ENCODE results near the gene LYRM1.

The LYRM1 gene

GRCh38 chr16:20916289-20916688 is 15.7 kb downstream of the LYRM1 start:
- Histone ChIP-seq H3K4ac (ENCODE audit: low read depth, low read length) (no peak overlapping the region), H4K91ac (ENCODE audit: low read depth, low read length) (no peak overlapping the region), H3K4me2 (ENCODE audit: low read length) (no peak overlapping the region), H2AK5ac (ENCODE audit: low read length) (no peak overlapping the region), H4K12ac (ENCODE audit: low read depth, low read length) (no peak overlapping the region), H3K36me3 (ENCODE audit: control insufficient read depth in 1 of 2, insufficient read depth in 2 of 2, low read length in 2 of 2) (no peaks in the 10 kb centered on the region), H3K4me1 (ENCODE audit: control insufficient read depth in 1 of 2, insufficient read depth in 2 of 2, low read length in 2 of 2) (no peaks in the 10 kb centered on the region), H3K9me3 (ENCODE audit: insufficient read depth, low read depth, low read length) (no peaks in the 10 kb centered on the region), H3K9ac (ENCODE audit: low read length) (no peak overlapping the region), H3K79me1 (ENCODE audit: low read length) (no peaks in the 10 kb centered on the region), H3K18ac (ENCODE audit: low read length) (no peak overlapping the region), H2AFZ (ENCODE audit: insufficient read depth, low read length, poor library complexity) (no peak overlapping the region), H3K27ac (ENCODE audit: low read depth, low read length) (no peak overlapping the region), H3K4me3 (ENCODE audit: low read depth, low read length) (no peak overlapping the region), H3K23ac (ENCODE audit: low read length) (no peak overlapping the region), H3K27me3 (ENCODE audit: insufficient read depth, low read length) (no peaks in the 10 kb centered on the region), H4K8ac (ENCODE audit: low read depth, low read length) (no peak overlapping the region), H2BK120ac (ENCODE audit: insufficient read depth, low read length, poor library complexity) (no peak overlapping the region), H3K14ac (ENCODE audit: low read length) (no peak overlapping the region), H3K79me2 (ENCODE audit: control insufficient read depth, insufficient read depth, low read length, poor library complexity) (no peaks in the 10 kb centered on the region), H2BK5ac (ENCODE audit: low read depth, low read length, poor library complexity) (no peak overlapping the region), H2BK12ac (ENCODE audit: low read length) (no peak overlapping the region)
- no CpG with 5 or more reads among the region's 10 CpGs for WGBS (ENCODE audit: extremely low coverage, insufficient coverage, insufficient read length)
- DNase-seq = no peak

- H2AFZ ChIP-seq (ENCODE audit: insufficient read depth, low read length, poor library complexity) = no peak overlapping the region
- H4K91ac ChIP-seq (ENCODE audit: low read depth, low read length) = no peak overlapping the region
- H3K27me3 ChIP-seq (ENCODE audit: insufficient read depth, low read length) = no peaks in the 10 kb centered on the region
- peaks cover 0 to under 1% of the 10 kb centered on the region in 2 experiments for H3K36me3 ChIP-seq (ENCODE audit: control insufficient read depth in 1 of 2, insufficient read depth in 2 of 2, low read length in 2 of 2)
- H4K8ac ChIP-seq (ENCODE audit: low read depth, low read length) = no peak overlapping the region
- no peaks in the 10 kb centered on the region for H3K4me1 ChIP-seq (ENCODE audit: control insufficient read depth in 1 of 2, insufficient read depth in 2 of 2, low read length in 2 of 2)
- no peaks in the 10 kb centered on the region for H3K9me3 ChIP-seq (ENCODE audit: insufficient read depth, low read depth, low read length)
- H2BK5ac ChIP-seq (ENCODE audit: low read depth, low read length, poor library complexity) = no peak overlapping the region
- no peak overlapping the region for H2AK5ac ChIP-seq (ENCODE audit: low read length)
- no peak overlapping the region for H3K27ac ChIP-seq (ENCODE audit: low read depth, low read length)
- H3K14ac ChIP-seq (ENCODE audit: low read length) = no peak overlapping the region
- H3K4me3 ChIP-seq (ENCODE audit: low read depth, low read length) = no peak overlapping the region
- no peak overlapping the region for H3K18ac ChIP-seq (ENCODE audit: low read length)
- H3K79me1 ChIP-seq (ENCODE audit: low read length) = no peaks in the 10 kb centered on the region
- H3K4me2 ChIP-seq (ENCODE audit: low read length) = no peak overlapping the region
- no peak overlapping the region for H2BK12ac ChIP-seq (ENCODE audit: low read length)
- H2BK120ac ChIP-seq (ENCODE audit: insufficient read depth, low read length, poor library complexity) = no peak overlapping the region
- no peak overlapping the region for H3K9ac ChIP-seq (ENCODE audit: low read length)
- H3K4ac ChIP-seq (ENCODE audit: low read depth, low read length) = no peak overlapping the region
- H4K12ac ChIP-seq (ENCODE audit: low read depth, low read length) = no peak overlapping the region
- H3K79me2 ChIP-seq (ENCODE audit: control insufficient read depth, insufficient read depth, low read length, poor library complexity) = no peaks in the 10 kb centered on the region
- no peak overlapping the region for H3K23ac ChIP-seq (ENCODE audit: low read length)
- DNase-seq = no peak
- WGBS (ENCODE audit: extremely low coverage, insufficient coverage, insufficient read length) = no CpG with 5 or more reads among the region's 4 CpGs
Measured at GRCh38 chr16:20916942-20917341, 16.4 kb downstream of the LYRM1 start.

GRCh38 chr16:20918486-20919239 is 18.1 kb downstream of the LYRM1 start:
- no peak for DNase-seq
- Histone ChIP-seq H2AK5ac (ENCODE audit: low read length) (no peak overlapping the region), H3K18ac (ENCODE audit: low read length) (no peak overlapping the region), H3K4ac (ENCODE audit: low read depth, low read length) (no peak overlapping the region), H3K36me3 (ENCODE audit: control insufficient read depth in 1 of 2, insufficient read depth in 2 of 2, low read length in 2 of 2) (peaks cover 0 to 2% of the 10 kb centered on the region in 2 experiments), H2AFZ (ENCODE audit: insufficient read depth, low read length, poor library complexity) (no peak overlapping the region), H3K4me1 (ENCODE audit: control insufficient read depth in 1 of 2, insufficient read depth in 2 of 2, low read length in 2 of 2) (no peaks in the 10 kb centered on the region), H4K91ac (ENCODE audit: low read depth, low read length) (no peak overlapping the region), H3K27ac (ENCODE audit: low read depth, low read length) (no peak overlapping the region), H2BK120ac (ENCODE audit: insufficient read depth, low read length, poor library complexity) (no peak overlapping the region), H3K4me2 (ENCODE audit: low read length) (no peak overlapping the region), H3K27me3 (ENCODE audit: insufficient read depth, low read length) (no peaks in the 10 kb centered on the region), H3K4me3 (ENCODE audit: low read depth, low read length) (no peak overlapping the region), H3K14ac (ENCODE audit: low read length) (no peak overlapping the region), H3K79me1 (ENCODE audit: low read length) (no peaks in the 10 kb centered on the region), H3K9me3 (ENCODE audit: insufficient read depth, low read depth, low read length) (no peaks in the 10 kb centered on the region), H4K12ac (ENCODE audit: low read depth, low read length) (no peak overlapping the region), H3K9ac (ENCODE audit: low read length) (no peak overlapping the region), H2BK12ac (ENCODE audit: low read length) (no peak overlapping the region), H2BK5ac (ENCODE audit: low read depth, low read length, poor library complexity) (no peak overlapping the region), H4K8ac (ENCODE audit: low read depth, low read length) (no peak overlapping the region), H3K79me2 (ENCODE audit: control insufficient read depth, insufficient read depth, low read length, poor library complexity) (no peaks in the 10 kb centered on the region), H3K23ac (ENCODE audit: low read length) (no peak overlapping the region)
- WGBS (ENCODE audit: extremely low coverage, insufficient coverage, insufficient read length) = no CpG with 5 or more reads among the region's 4 CpGs

GRCh38 chr16:20920091-20920490 is 19.5 kb downstream of the LYRM1 start:
- Histone ChIP-seq H3K79me1 (ENCODE audit: low read length) (no peaks in the 10 kb centered on the region), H3K27me3 (ENCODE audit: insufficient read depth, low read length) (no peaks in the 10 kb centered on the region), H3K4me2 (ENCODE audit: low read length) (no peak overlapping the region), H2AK5ac (ENCODE audit: low read length) (no peak overlapping the region), H3K23ac (ENCODE audit: low read length) (peak overlapping the region; percentile 69), H2BK12ac (ENCODE audit: low read length) (peak overlapping the region; percentile 13), H4K12ac (ENCODE audit: low read depth, low read length) (no peak overlapping the region), H4K91ac (ENCODE audit: low read depth, low read length) (no peak overlapping the region), H2BK5ac (ENCODE audit: low read depth, low read length, poor library complexity) (no peak overlapping the region), H3K9ac (ENCODE audit: low read length) (no peak overlapping the region), H2BK120ac (ENCODE audit: insufficient read depth, low read length, poor library complexity) (no peak overlapping the region), H3K27ac (ENCODE audit: low read depth, low read length) (no peak overlapping the region), H3K36me3 (ENCODE audit: control insufficient read depth in 1 of 2, insufficient read depth in 2 of 2, low read length in 2 of 2) (peaks cover 2% of the 10 kb centered on the region in 2 experiments), H3K9me3 (ENCODE audit: insufficient read depth, low read depth, low read length) (no peaks in the 10 kb centered on the region), H3K79me2 (ENCODE audit: control insufficient read depth, insufficient read depth, low read length, poor library complexity) (no peaks in the 10 kb centered on the region), H3K4me3 (ENCODE audit: low read depth, low read length) (no peak overlapping the region), H4K8ac (ENCODE audit: low read depth, low read length) (no peak overlapping the region), H2AFZ (ENCODE audit: insufficient read depth, low read length, poor library complexity) (no peak overlapping the region), H3K4me1 (ENCODE audit: control insufficient read depth in 1 of 2, insufficient read depth in 2 of 2, low read length in 2 of 2) (no peaks in the 10 kb centered on the region), H3K4ac (ENCODE audit: low read depth, low read length) (no peak overlapping the region), H3K18ac (ENCODE audit: low read length) (no peak overlapping the region), H3K14ac (ENCODE audit: low read length) (no peak overlapping the region)
- WGBS (ENCODE audit: extremely low coverage, insufficient coverage, insufficient read length) = no CpG with 5 or more reads among the region's 5 CpGs
- DNase-seq = peak in 1 of 2 donors; percentile 25
